ENCODE results near the gene ARHGAP8.

ARHGAP8 gene

GRCh38 chr22:44752285-44753188 lies at the start of gene ARHGAP8:
Gene ARHGAP8 (plus strand): TSS chr22:44752575. CDS start chr22:44786528, 33,953 bp downstream.
- TF ChIP-seq, protein P1, sequence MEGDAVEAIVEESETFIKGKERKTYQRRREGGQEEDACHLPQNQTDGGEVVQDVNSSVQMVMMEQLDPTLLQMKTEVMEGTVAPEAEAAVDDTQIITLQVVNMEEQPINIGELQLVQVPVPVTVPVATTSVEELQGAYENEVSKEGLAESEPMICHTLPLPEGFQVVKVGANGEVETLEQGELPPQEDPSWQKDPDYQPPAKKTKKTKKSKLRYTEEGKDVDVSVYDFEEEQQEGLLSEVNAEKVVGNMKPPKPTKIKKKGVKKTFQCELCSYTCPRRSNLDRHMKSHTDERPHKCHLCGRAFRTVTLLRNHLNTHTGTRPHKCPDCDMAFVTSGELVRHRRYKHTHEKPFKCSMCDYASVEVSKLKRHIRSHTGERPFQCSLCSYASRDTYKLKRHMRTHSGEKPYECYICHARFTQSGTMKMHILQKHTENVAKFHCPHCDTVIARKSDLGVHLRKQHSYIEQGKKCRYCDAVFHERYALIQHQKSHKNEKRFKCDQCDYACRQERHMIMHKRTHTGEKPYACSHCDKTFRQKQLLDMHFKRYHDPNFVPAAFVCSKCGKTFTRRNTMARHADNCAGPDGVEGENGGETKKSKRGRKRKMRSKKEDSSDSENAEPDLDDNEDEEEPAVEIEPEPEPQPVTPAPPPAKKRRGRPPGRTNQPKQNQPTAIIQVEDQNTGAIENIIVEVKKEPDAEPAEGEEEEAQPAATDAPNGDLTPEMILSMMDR (IDR thresholded peaks at IDR 0.05; ENCODE audit: control insufficient read depth, insufficient read depth, low read depth, low read length, missing control alignments) = no peak
- H3K4me3 ChIP-seq (ENCODE audit: control insufficient read depth, low read depth, low read length) = no peak within 1 kb of the TSS
- DNase-seq (ENCODE audit: low read depth) = no peak

- no peak for DNase-seq (ENCODE audit: low read depth)
- H3K4me3 ChIP-seq (ENCODE audit: control insufficient read depth, low read depth, low read length) = peak overlapping the region; percentile 64
- TF ChIP-seq, protein P1 (IDR thresholded peaks at IDR 0.05; ENCODE audit: control insufficient read depth, insufficient read depth, low read depth, low read length, missing control alignments) = no peak
Observed at GRCh38 chr22:44703255-44703870, 49.0 kb upstream of the ARHGAP8 start.

DNA sequence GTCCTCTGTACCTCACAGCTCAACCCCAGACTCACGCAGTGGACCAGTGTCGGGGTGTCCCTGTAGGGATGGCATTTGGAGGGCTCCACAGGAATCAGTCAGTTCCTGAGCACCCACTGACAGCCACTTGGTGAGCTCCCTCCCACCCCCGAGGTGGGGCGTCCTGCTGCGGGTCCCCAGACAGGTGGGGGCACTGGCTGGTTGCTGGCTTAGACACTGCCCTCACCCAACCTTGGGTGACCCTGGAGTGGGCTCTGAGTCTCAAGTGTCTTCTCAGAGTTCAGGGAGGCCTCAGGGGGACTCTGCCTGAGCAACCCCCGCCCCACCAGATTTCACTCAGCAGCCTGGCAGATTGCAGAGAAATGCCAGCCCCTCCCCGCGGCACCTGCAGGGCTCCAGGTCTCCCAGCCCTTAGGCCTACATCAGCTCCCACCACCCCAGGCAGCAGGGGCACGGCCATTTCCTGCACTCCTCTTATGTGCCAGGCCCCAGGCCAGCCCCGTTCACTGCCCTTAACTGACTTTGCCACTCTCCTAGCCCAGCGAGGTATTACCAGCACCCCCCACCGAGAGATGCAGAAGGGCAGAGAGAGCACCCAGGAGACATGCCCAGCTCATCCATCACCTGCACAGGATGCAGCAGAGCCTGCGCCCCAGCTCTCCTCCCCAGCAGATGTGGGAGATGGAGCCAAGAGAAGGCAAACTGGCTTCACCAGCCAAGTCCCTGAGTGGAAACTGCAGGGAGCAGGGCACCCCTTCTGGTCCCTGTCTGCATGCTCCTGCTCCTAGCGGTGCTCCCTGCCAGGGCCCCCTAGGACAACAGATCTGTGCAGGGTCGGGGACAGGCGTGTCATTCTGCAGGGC lies 48.0 kb upstream of the ARHGAP8 start:
- TF ChIP-seq, protein P1 (IDR thresholded peaks at IDR 0.05; ENCODE audit: control insufficient read depth, insufficient read depth, low read depth, low read length, missing control alignments) = no peak
- no peak for DNase-seq (ENCODE audit: low read depth)
- H3K4me3 ChIP-seq (ENCODE audit: control insufficient read depth, low read depth, low read length) = no peak overlapping the region

DNA sequence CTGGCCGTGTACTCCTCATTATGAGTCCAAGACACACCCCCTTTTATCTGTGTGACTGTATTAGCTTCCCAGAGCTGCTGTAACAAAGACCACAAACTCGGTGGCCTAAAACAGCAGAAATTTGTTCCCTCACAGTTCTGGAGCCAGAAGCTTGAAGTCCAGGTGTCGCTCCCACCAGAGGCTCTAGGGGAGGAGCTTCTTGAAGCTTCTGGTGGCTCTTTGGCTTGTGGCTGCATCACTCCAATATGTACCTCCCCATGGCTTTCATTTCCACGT lies 47.4 kb upstream of the ARHGAP8 start:
- H3K4me3 ChIP-seq (ENCODE audit: control insufficient read depth, low read depth, low read length) = no peak overlapping the region
- no peak for DNase-seq (ENCODE audit: low read depth)
- TF ChIP-seq, protein P1 (IDR thresholded peaks at IDR 0.05; ENCODE audit: control insufficient read depth, insufficient read depth, low read depth, low read length, missing control alignments) = no peak

- no peak for DNase-seq (ENCODE audit: low read depth)
- TF ChIP-seq, protein P1 (IDR thresholded peaks at IDR 0.05; ENCODE audit: control insufficient read depth, insufficient read depth, low read depth, low read length, missing control alignments) = no peak
- H3K4me3 ChIP-seq (ENCODE audit: control insufficient read depth, low read depth, low read length) = no peak overlapping the region
Observed at GRCh38 chr22:44706488-44706887, 45.9 kb upstream of the ARHGAP8 start.

- TF ChIP-seq, protein P1 (IDR thresholded peaks at IDR 0.05; ENCODE audit: control insufficient read depth, insufficient read depth, low read depth, low read length, missing control alignments) = no peak
- no peak overlapping the region for H3K4me3 ChIP-seq (ENCODE audit: control insufficient read depth, low read depth, low read length)
- no peak for DNase-seq (ENCODE audit: low read depth)
Observed at GRCh38 chr22:44707178-44707577, 45.2 kb upstream of the ARHGAP8 start.

Data from AG09309 (cell line).